Measurements from ENCODE around the gene SCRN1. TPM values are rescaled to one million over a fixed set of nuclear protein-coding genes. Genes with fewer than 3 reads are reported as not detected.

SCRN1 gene
- total RNA-seq, 1 donor from 2014 or later: 61.9 TPM

DNA sequence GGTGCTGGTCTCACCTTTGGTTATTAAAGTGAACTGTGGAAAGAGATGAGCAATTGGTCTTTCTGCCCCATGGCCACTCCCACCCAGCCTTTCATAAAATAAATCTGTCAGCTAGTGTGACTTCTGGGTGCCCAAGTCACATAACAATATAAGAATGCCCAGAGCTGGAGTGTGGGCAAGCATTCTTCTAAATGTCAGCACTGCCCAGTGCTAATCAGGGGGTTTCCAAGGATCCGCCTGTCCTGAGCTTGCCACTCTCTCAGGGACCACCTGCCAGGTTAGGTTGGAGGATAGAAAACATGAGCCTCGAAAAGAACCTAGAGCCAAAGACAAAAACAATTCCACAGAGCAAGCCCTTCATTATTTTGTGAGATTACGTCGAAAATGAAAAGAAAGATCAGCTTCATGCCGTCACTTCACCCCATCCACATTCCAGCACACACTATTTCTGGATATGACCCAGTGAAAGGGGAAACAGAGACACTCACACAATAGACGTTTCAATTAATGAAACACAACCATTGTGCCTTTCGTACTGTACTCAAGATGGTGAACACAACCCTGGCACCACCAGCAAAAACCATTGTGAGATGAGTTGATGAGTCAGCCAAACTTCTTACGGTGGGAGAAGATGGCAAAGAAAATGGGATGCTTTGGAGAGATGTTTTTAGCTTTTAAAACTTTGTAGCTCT is 30.8 kb downstream of the SCRN1 start:
- no peak overlapping the region for H3K4me3 ChIP-seq (ENCODE audit: low read depth, low read length)
- TF ChIP-seq CTCF (conservative IDR thresholded peaks at IDR 0.05; ENCODE audit: low read depth, low read length): no peak
- no peak for DNase-seq (ENCODE audit: low read depth)

DNA sequence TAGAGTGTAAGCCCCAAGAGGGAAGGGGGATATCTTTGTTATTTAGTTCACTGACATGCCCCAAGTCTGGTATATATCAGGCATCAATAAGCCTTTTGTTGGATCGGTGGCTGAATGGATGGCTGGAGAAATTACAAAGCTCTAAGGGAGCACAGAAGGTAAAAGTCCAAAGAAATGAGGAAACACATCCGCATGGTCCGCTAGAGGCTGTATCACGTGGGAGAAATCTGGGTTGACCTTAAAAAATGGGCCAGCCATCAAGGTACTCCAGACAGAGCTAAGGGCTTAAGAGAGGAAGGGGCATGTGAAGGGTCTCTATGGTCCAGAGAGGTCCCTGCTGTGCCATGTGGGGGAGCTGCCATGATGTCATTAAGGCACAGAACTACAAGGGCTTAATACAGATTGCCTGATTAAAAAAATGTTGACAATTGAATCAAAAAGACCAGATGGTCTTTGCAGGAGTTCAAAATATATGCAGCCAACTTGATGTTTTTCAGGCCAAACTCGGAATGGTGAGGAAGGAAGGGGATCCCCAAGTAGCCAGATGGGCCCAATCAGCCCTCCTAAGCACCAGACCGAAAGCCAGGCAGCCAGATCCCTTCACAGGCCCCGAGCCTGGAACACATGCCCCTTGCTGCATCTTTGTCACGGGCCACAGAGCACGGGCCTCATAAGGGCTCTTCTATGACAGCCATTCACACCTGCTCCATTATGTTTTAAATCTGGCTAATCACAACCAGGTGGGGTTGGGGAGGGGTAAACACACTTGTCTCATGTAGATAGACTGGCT is 31.9 kb downstream of the SCRN1 start:
- no peak for DNase-seq (ENCODE audit: low read depth)
- TF ChIP-seq CTCF (conservative IDR thresholded peaks at IDR 0.05; ENCODE audit: low read depth, low read length): no peak
- no peak overlapping the region for H3K4me3 ChIP-seq (ENCODE audit: low read depth, low read length)

- TF ChIP-seq CTCF (conservative IDR thresholded peaks at IDR 0.05; ENCODE audit: low read depth, low read length): no peak
- DNase-seq (ENCODE audit: low read depth): no peak
These were observed 33.1 kb downstream of the SCRN1 start for GRCh38 chr7:29956487-29956836.

GRCh38 chr7:29955799-29956486 is 33.7 kb downstream of the SCRN1 start:
- no peak overlapping the region for H3K4me3 ChIP-seq (ENCODE audit: low read depth, low read length)
- no peak for DNase-seq (ENCODE audit: low read depth)
- no peak for TF ChIP-seq CTCF (conservative IDR thresholded peaks at IDR 0.05; ENCODE audit: low read depth, low read length)

More at GRCh38 chr7:29956487-29956836, 33.1 kb downstream of the SCRN1 start:
- no peak overlapping the region for H3K4me3 ChIP-seq (ENCODE audit: low read depth, low read length)

DNA sequence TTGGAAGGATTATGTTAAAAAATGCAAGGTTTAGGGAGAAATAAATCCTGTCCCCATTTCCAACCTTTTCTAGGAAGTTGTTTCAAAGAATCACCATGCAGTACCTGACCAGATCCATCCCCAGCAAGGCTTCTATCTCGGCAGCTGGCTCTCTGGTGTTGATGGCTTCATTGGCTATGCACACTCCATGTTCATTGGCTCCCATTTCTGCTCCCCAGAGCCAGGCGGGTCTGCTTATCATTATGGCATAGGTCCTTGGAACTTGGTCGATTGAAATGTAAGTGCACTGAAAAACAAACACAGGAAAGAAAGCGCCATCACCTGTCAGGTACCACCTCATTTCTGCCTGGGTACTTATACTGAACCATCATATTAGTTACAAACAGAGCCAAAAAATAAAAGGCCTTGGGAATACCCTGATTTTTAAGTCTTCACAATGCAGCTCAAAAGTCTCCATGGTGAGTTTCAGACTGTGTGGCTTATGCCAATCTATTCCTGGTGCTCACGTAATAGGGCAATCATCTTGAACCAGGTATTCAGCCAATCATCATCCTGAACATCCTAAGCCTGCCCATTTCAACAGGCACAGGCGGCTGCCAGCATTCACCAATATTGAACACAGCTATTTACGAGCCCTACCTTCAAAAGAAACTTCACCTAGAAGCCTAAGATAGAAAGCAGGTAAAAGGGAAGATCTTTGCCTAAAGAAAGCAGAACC is 34.4 kb downstream of the SCRN1 start:
- no peak overlapping the region for H3K4me3 ChIP-seq (ENCODE audit: low read depth, low read length)
- TF ChIP-seq CTCF (conservative IDR thresholded peaks at IDR 0.05; ENCODE audit: low read depth, low read length): no peak
- DNase-seq (ENCODE audit: low read depth): no peak

DNA sequence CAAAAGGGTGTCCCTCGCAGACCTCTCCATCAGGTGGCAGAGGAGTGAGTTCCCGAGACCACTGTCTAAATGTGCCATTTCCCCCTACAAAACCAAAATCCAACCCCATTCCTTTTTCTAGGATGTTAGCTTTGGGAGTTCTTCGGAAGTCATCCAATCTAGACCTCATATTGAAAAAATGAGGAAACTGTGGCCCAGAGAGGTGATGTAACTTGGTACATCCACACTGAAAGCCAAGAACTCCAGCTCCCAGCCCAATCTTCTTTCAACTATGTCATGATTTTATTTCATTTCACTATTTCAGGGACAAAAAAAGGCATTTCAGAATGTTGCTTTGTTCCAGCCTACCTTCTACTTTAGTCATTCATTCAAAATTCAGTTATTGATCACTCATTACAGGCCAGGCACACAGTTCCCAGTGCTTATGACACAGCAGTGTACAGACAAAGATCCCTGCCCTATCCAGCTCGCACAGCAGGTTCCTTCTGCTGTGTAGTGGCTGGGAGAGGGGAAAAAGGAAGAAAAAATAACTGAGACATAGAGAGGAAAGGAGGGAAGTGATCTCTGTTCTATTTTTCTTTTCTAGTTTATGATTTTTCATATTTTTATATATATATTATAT is 35.8 kb downstream of the SCRN1 start:
- TF ChIP-seq CTCF (conservative IDR thresholded peaks at IDR 0.05; ENCODE audit: low read depth, low read length): no peak
- no peak for DNase-seq (ENCODE audit: low read depth)
- H3K4me3 ChIP-seq (ENCODE audit: low read depth, low read length): no peak overlapping the region

Data from epithelial cell of proximal tubule (primary cell).